Smooth muscle cell (in vitro differentiated cells): Measurements from ENCODE around the gene IL11RA. TPM values are rescaled to one million over a fixed set of nuclear protein-coding genes. Genes with fewer than 3 reads are reported as not detected.
A peak's percentile ranks its signal among the peaks of the same experiment; 100 is the strongest.

Experiments
- DNase-seq: peaks from one replicate; lab custom pipeline; 2025; ENCODE audit not compliant: unreplicated experiment; lab: John Stamatoyannopoulos, UW
- H2AFZ ChIP-seq: fragments of 200-600 bp; sonication (generic); 2 replicates; pipeline ENCODE4 v1.6.0; 2016; ENCODE audit warnings: antibody characterized with exemption, low read depth, mild to moderate bottlenecking
- H3F3A ChIP-seq: fragments of 200-600 bp; sonication (generic); 2 replicates; pipeline ENCODE4 v1.6.0; 2017; ENCODE audit warnings: antibody characterized with exemption, low read depth
- H3K27ac ChIP-seq: fragments of 200-600 bp; sonication (generic); 2 replicates; pipeline ENCODE4 v1.5.1; 2016; ENCODE audit warnings: low read depth, mild to moderate bottlenecking
- H3K27me3 ChIP-seq: fragments of 200-600 bp; sonication (generic); 2 replicates; pipeline ENCODE4 v1.6.1; 2016; ENCODE audit warnings: low read depth, mild to moderate bottlenecking
- H3K36me3 ChIP-seq: fragments of 200-600 bp; sonication (generic); 2 replicates; pipeline ENCODE4 v1.5.1; 2016; ENCODE audit warnings: low read depth
- H3K4me1 ChIP-seq: fragments of 200-600 bp; sonication (generic); 2 replicates; pipeline ENCODE4 v1.5.1; 2016; ENCODE audit warnings: low read depth
- H3K4me2 ChIP-seq: fragments of 200-600 bp; sonication (generic); 2 replicates; pipeline ENCODE4 v1.6.0; 2016; ENCODE audit warnings: mild to moderate bottlenecking
- H3K4me3 ChIP-seq: fragments of 200-600 bp; sonication (generic); 2 replicates; pipeline ENCODE4 v1.5.1; 2016; ENCODE audit warnings: mild to moderate bottlenecking
- H3K79me2 ChIP-seq: fragments of 200-600 bp; sonication (generic); 2 replicates; pipeline ENCODE4 v1.6.0; 2016; ENCODE audit warnings: low read depth, mild to moderate bottlenecking
- H3K9ac ChIP-seq: fragments of 200-600 bp; sonication (generic); 2 replicates; pipeline ENCODE4 v1.6.0; 2016; ENCODE audit warnings: low read depth
- H3K9me3 ChIP-seq: fragments of 200-600 bp; sonication (generic); replicated peaks from 2 replicates; pipeline ENCODE4 v1.5.1; 2016; ENCODE audit warnings: low read depth
- H4K20me1 ChIP-seq: fragments of 200-600 bp; sonication (generic); 2 replicates; pipeline ENCODE4 v1.6.0; 2016; ENCODE audit warnings: low read depth
- WGBS: methylation state at CpG from one replicate; pipeline ENCODE4 v1.1.7; 2016; ENCODE audit warnings: low lambda C conversion rate; 5-methylcytosine and 5-hydroxymethylcytosine counted together
- polyA plus RNA-seq: library from polyadenylated mRNA; unstranded; fragments of >200 nt; fragmentation: Nextera tagmentation; extraction: Ambion mirVana; gene quantifications from 2 replicates; pipeline ENCODE4 v1.2.1, GENCODE V29; 2016
- total RNA-seq: library from RNA; depleted of rRNA; stranded (reverse); fragments of >200 nt; gene quantifications from 2 replicates; pipeline ENCODE4 v1.2.3, GENCODE V29; 2014
- TF ChIP-seq, protein P1 (sequence below): fragments of 200-600 bp; sonication (generic); IDR thresholded peaks from 2 replicates; pipeline ENCODE4 v1.5.1; 2017; ENCODE audit warnings: borderline replicate concordance, mild to moderate bottlenecking, antibody characterized with exemption; ENCODE audit not compliant: insufficient read depth, poor library complexity, severe bottlenecking

Gene IL11RA
- total and polyA plus RNA-seq, 2 experiments from 2014 or later, result 44.5 to 99.8 TPM

DNA sequence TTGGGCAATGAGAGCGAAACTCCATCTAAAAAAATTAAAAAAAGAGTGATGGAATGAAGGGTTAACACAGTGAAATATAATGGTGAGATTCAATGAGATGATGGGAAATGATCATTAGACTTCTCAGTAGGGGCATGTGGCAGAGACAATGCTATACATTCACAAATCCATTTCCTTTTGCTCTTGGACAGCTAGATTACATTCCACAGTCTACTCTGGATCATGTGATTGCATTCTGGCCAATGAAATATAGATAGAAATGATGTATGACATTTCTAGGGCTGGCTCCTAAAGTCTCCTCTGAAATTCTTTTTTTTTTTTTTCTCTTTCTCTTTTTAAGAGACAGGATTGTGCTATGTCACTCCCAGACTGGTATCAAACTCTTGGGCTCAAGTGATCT lies 9.3 kb upstream of the IL11RA start:
- H3K4me1 ChIP-seq, result peaks cover 10% of the 10 kb centered on the region
- H2AFZ ChIP-seq, result no peak overlapping the region
- H3K36me3 ChIP-seq, result no peaks in the 10 kb centered on the region
- H3K79me2 ChIP-seq, result peaks cover 6% of the 10 kb centered on the region
- H4K20me1 ChIP-seq, result no peaks in the 10 kb centered on the region
- H3K9ac ChIP-seq, result no peak overlapping the region
- no peaks in the 10 kb centered on the region for H3F3A ChIP-seq
- no peak overlapping the region for H3K27ac ChIP-seq
- TF ChIP-seq, protein P1, sequence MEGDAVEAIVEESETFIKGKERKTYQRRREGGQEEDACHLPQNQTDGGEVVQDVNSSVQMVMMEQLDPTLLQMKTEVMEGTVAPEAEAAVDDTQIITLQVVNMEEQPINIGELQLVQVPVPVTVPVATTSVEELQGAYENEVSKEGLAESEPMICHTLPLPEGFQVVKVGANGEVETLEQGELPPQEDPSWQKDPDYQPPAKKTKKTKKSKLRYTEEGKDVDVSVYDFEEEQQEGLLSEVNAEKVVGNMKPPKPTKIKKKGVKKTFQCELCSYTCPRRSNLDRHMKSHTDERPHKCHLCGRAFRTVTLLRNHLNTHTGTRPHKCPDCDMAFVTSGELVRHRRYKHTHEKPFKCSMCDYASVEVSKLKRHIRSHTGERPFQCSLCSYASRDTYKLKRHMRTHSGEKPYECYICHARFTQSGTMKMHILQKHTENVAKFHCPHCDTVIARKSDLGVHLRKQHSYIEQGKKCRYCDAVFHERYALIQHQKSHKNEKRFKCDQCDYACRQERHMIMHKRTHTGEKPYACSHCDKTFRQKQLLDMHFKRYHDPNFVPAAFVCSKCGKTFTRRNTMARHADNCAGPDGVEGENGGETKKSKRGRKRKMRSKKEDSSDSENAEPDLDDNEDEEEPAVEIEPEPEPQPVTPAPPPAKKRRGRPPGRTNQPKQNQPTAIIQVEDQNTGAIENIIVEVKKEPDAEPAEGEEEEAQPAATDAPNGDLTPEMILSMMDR, result no peak
- 100% methylated on average over 1 of the region's 1 CpG for WGBS
- no peak for DNase-seq
- no peak overlapping the region for H3K4me2 ChIP-seq
- no peaks in the 10 kb centered on the region for H3K9me3 ChIP-seq
- H3K4me3 ChIP-seq, result no peak overlapping the region
- no peaks in the 10 kb centered on the region for H3K27me3 ChIP-seq

DNA sequence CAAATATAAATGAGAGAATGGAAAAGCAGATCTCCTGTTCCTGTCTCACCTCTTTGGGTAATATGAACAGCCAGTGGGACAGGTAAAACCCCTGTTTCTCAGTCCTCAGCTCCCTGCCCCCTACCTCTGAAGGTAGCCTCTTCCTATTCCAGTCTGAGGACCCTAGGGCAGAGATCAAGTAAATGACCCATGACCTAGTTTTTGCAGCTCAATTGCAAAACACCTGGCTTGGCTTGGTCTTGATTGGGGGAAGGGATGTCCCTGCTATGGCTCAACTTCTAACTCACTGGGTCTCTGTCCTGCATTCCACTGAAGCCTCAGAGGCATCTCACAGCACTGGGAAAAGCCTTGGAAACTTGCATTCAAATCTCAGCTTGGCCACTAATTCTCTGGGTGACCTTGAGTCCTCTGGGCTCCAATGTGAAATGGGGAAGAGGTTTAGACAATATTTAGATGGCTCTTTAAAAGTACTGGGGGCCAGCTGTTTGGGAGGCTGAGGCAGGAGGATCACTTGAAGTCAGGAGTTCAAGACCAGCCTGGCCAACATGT lies 7.1 kb upstream of the IL11RA start:
- H2AFZ ChIP-seq, result no peak overlapping the region
- DNase-seq, result no peak
- no peaks in the 10 kb centered on the region for H3K9me3 ChIP-seq
- H3F3A ChIP-seq, result no peaks in the 10 kb centered on the region
- H3K27ac ChIP-seq, result no peak overlapping the region
- H3K36me3 ChIP-seq, result no peaks in the 10 kb centered on the region
- H4K20me1 ChIP-seq, result no peaks in the 10 kb centered on the region
- peaks cover 8% of the 10 kb centered on the region for H3K4me1 ChIP-seq
- no peak overlapping the region for H3K4me2 ChIP-seq
- H3K27me3 ChIP-seq, result no peaks in the 10 kb centered on the region
- H3K79me2 ChIP-seq, result peaks cover 21% of the 10 kb centered on the region
- no peak overlapping the region for H3K9ac ChIP-seq
- H3K4me3 ChIP-seq, result no peak overlapping the region
- TF ChIP-seq, protein P1, result no peak

DNA sequence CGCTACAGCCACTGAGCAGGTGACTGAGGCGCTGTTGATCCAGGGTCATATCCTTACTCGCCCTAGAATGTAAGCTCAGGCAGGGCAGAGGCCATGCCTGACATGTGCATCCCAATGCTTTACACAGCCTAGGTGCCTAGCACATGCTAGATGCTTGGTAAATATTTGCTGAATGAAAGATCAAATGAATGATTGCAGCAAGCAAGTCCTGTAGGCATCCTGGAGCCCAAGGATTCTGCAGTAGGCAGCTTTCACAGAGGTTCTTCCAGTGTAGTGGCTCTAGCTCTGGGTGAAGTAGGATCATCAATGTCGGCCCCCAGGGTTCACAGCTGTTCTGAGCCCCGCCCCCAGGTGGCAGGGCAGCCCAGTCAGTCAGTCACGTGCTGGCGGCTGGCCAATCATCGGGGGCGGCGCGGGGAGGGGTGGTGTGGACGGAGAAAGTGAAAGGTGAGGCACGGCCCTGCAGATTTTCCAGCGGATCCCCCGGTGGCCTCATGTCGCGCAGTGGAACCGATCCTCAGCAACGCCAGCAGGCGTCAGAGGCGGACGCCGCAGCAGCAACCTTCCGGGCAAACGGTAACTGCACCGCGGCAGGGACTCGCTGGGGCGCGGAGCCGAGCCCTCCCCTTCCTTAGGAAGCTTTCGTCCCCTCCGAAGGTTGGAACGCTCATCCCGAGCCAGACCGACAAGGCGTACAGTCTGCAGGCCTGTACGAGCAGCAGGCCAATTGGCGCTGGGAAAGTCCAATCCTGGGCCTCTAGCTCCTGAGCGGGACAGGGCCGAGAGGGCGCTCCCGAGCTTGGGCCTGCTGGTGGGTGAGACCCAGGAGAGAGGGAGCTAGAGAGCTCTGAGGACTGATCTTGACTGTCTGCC lies 5.5 kb upstream of the IL11RA start, which contains the start of gene GALT:
GALT (plus strand) TSS at position 465 of the 873 bp plus-strand sequence; CDS start at position 495, 30 bp downstream.
- no peaks in the 10 kb centered on the region for H3K9me3 ChIP-seq
- peak; percentile 83 for DNase-seq
- peak within 1 kb of the TSS; percentile 95 for H2AFZ ChIP-seq
- peaks cover 21% of the 10 kb centered on the region for H3K79me2 ChIP-seq
- H4K20me1 ChIP-seq, result no peaks in the 10 kb centered on the region
- peak within 1 kb of the TSS; percentile 96 for H3K4me2 ChIP-seq
- H3K4me3 ChIP-seq, result peak within 1 kb of the TSS; percentile 73
- no peaks in the 10 kb centered on the region for H3K36me3 ChIP-seq
- H3K27ac ChIP-seq, result peak within 1 kb of the TSS; percentile 58
- H3F3A ChIP-seq, result peaks cover 6% of the 10 kb centered on the region
- peaks cover 8% of the 10 kb centered on the region for H3K4me1 ChIP-seq
- H3K9ac ChIP-seq, result peak within 1 kb of the TSS; percentile 46
- 5% methylated on average over 42 of the region's 43 CpGs for WGBS
- TF ChIP-seq, protein P1, result peak; percentile 23
- H3K27me3 ChIP-seq, result no peaks in the 10 kb centered on the region
